HG02870 (cell line): ENCODE data around the gene GPR42.

Experiments
- ATAC-seq: cut with Tn5 transposase; IDR thresholded peaks from one replicate; pipeline ENCODE4 v1.9.1; 2021; ENCODE audit warnings: mild to moderate bottlenecking, moderate library complexity; ENCODE audit not compliant: unreplicated experiment

GPR42 gene

GRCh38 chr19:35417713-35418534 lies 47.1 kb downstream of the GPR42 start:
- ATAC-seq, result no peak

GRCh38 chr19:35419046-35419445 lies 48.2 kb downstream of the GPR42 start:
- no peak for ATAC-seq

- ATAC-seq, result no peak
Observed at GRCh38 chr19:35419805-35420204, 48.9 kb downstream of the GPR42 start.

GRCh38 chr19:35421362-35421761 lies 50.5 kb downstream of the GPR42 start:
- ATAC-seq, result no peak
